Activated CD8-positive, alpha-beta memory T cell treated with anti-CD3 and anti-CD28 coated beads, Interleukin-2, amount 50 U/mL, for 48 hours (primary cell): ENCODE measurements around the gene AFTPH.

ENCODE experiments used
- DNase-seq: peaks from one replicate; pipeline ENCODE4 v3.0.0-alpha.2; 2020

AFTPH gene

DNA sequence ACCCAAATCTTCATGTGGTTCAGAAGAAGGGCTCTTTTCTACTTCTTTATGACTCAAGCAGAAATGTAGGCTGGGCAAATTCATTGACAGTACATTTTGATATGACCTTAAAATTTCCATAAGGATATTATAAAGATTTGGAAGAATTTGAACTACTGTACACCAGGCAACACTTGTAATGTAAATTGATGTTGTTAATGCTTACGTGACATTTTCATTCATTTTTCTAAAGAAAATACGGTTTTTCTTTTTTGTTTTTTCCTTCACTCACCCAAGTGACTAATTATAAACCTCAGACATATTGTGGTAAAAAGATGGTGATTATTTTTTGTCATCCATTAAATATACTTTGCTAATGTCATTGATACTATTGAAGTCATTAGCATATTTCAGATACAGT lies 17.4 kb downstream of the AFTPH start:
- DNase-seq: no peak

- DNase-seq: no peak
Observed at GRCh38 chr2:64542071-64543007, 18.2 kb downstream of the AFTPH start.

DNA sequence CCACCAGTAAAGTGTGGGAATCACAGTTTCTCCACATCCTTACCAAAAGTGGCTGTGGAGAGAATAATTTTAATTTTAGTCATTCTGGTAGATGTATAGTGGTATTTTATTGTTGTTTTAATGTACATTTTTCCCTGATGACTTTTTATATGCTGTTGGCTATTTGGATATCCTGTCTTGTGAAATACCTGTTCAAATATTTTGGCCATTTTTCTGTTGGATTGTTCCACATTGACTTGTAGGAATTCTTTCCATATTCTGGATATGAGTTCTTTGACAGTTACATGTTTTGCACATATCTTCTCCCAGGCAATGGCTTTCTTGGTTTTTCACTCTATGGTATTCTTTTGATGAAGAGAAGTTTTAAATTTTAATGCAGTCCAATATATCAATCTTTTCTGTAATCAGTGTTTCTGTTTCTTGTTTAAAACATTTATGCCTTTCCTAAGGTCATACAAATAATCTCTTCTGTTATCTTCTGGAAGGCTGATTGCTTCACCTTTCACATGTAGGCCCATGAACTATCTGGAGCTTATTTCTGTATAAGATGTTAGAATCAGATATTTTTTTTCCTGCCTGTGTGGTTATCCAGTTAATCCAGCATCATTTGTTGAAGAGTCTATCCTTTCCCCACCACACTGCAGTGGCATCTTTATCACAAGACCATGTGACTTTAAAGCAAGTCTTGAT lies 19.0 kb downstream of the AFTPH start:
- DNase-seq: no peak

DNA sequence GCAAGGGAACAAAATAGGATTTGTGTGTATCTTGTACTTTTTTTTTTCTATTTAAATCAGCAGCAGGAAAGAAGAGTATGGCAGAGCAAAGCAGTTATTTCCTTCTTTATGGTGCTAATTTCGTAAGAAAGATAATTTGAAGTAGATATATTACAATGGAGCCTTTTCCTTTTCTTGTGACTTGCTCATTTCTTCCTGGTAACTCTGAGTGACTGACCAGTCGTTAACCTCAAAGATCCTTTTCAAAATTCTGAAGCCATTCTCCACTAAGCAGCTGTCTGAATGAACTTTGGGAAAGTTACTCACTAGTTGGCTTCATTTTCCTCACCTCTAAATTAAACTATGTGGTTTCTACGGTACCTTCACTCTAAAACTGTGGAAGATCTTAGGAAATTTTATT lies 24.6 kb downstream of the AFTPH start:
- DNase-seq: no peak

GRCh38 chr2:64550042-64550441 lies 25.9 kb downstream of the AFTPH start:
- DNase-seq: no peak

DNA sequence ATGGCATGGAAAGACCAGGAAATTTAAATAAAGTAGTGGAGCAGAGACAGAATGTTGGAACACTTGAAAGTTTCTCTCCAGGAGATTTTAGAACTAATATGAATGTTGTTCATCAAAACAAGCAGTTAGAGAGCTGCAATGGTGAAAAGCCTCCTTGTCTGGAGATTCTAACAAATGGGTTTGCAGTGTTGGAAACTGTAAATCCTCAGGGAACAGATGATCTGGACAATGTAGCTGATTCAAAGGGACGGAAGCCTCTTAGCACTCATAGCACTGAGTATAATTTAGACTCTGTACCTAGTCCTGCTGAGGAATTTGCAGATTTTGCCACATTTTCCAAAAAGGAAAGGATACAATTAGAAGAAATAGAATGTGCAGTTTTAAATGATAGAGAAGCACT lies 27.7 kb downstream of the AFTPH start:
- no peak for DNase-seq

DNA sequence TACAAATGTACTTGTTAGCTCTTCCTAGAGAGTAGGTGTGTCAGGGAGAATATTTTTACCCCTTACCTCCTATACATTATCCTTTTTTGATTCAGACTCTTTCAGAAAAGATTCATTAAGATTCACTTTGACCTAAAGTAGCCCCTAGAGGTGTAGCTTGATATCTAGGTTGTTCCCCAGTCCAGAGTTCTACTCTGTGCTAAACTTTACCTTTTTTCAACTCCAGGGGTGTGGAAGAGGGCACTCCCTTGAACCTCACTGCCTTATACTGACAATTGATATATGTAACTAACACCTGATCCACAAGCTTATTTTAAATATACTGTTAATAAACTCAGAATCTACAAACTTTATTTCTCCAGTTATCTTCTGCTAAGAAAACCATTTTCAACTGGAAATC lies 30.0 kb downstream of the AFTPH start:
- no peak for DNase-seq

DNA sequence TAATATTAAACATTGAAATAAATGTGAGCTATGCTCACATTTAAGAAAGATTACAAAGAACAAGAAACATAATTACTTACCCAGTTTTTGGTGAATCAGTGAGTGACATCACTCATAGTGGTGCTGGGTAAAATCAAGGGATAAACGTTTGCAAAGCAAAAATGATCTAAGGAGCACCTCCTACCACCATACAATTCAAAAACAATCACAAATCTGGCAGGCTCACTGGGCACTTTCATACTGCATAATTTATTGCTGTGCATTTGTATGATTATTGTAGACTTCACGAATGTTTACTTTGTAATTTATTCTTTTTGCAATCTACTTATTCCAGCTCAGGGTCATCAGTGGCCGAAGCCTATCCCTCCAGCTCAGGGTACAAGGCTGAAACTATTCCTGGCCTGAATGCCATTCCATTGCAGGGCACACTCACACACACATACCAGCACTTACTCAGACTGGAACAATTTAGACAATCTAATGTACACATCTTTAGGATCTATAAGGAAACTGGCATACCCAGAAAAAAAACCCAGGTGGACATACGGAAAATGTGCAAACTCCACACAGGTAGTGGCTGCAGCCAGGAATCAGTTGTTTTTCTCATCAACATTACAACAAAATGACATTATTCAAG lies 34.4 kb downstream of the AFTPH start:
- no peak for DNase-seq

DNA sequence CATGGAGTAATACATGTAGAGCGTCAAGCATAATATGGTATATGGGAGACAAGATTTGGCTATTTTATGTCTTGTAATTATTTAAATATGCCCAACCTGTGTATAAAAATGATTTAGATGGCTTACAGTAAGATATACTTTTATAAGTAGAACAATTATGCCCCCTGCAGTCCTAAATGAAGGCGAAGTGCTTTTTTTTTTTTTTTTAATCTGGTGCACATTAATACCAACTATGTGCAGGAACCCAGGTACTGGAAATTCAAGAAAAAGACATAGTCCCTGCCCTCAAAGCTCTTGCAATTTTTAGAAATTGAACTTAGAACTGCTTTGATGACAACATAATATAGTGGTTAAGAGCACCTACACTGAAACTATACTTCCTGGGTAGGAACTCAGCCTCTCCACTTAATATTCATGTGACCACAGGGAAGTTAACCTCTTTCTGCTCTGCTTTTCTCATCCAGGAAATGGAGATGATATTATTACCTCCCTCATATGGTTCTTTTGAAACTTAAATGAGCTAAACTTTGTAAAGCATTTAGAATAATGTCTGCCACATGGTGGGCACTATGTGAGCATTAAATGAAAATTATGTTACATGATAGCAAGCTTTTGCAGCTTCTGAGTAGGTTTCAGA lies 38.1 kb downstream of the AFTPH start:
- DNase-seq: no peak

DNA sequence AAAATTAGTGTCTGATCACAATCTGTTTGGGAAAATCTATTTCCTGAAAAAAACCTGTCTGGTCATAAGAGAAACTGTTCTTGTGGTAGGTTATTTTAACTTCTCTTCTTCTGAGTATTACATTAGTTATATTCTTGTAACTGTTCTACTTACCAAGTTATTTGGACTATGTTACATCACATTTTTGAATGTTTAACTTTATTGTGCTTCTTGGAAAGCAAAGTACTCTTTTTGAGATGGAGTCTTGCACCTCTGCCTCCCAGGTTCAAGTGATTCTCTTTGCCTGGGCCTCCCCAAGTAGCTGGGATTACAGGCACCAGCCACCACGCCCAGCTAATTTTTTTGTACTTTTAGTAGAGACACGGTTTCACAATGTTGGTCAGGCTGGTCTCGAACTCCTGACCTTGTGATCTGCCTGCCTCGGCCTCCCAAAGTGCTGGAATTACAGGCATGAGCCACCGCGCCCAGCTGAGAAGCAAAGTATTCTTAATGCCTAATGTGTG lies 39.4 kb downstream of the AFTPH start:
- no peak for DNase-seq

GRCh38 chr2:64565949-64566710 lies 42.0 kb downstream of the AFTPH start:
- DNase-seq: no peak

DNA sequence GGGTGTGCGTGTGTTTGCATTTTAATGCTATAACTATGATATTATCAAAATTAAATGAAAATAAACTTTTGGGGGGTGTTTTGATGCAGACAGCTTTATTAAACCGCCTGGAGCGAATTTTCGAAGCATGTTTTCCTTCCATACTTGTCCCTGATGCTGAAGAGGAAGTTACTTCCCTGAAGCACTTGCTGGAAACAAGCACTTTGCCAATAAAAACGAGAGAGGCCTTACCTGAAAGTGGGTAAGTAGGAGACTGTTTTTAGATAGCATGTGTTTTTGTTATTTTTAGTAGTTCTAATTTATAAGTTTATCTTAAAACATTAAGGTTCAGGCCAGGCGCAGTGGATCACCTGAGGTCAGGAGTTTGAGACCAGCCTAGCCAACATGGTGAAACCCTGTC lies 43.3 kb downstream of the AFTPH start:
- no peak for DNase-seq

DNA sequence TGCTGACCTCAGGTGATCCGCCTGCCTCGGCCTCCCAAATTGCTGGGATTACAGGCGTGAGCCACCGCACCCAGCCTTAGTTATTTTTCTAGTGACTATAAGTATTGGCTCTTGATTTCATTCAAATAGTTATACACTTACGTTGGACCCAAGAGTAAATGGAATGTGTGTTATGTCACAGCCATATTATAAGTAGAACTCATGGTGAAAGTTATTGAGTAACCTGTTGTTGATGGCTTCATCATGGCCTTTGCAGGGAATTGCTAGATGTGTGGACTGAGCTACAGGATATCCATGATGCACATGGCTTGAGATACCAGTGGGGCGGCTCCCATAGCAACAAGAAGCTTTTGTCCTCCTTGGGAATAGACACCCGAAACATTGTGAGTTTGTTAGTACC lies 44.7 kb downstream of the AFTPH start:
- no peak for DNase-seq

DNA sequence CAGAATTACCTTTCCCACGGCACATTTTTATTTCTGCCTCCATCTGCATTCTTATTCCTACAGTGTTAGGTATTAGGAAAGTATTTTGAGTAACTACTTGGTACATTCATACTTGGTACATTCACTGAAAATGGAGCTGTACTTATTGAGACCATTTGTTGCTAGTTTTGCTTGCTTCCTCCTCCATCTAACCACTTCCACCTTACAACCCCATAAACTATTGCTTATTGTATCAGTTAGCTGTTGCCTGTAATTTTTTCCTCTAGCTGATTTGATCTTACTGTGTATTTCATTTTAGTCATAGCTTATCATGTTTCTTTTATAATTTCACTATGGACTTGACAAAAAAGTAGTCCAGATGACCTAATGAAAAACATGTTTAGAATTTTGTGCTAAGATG lies 50.7 kb downstream of the AFTPH start:
- no peak for DNase-seq

DNA sequence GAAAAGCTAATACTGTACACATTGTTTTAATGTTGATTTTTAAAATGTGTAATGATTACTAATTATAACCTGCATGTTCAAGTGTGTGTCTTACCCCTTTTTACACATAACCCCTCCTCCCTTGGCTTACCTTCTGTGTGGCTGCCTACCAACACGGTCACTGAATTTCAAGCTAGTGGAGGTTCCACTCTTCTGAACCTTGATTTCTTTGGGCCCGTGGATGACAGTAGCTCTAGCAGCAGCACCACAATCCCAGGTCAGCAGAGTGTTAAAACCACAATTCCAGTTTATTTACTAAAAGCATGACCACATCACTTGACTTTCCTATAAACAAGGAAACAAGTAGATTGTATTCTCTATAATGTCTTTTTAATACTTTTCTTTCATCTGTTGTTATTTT lies 56.9 kb downstream of the AFTPH start:
- no peak for DNase-seq

DNA sequence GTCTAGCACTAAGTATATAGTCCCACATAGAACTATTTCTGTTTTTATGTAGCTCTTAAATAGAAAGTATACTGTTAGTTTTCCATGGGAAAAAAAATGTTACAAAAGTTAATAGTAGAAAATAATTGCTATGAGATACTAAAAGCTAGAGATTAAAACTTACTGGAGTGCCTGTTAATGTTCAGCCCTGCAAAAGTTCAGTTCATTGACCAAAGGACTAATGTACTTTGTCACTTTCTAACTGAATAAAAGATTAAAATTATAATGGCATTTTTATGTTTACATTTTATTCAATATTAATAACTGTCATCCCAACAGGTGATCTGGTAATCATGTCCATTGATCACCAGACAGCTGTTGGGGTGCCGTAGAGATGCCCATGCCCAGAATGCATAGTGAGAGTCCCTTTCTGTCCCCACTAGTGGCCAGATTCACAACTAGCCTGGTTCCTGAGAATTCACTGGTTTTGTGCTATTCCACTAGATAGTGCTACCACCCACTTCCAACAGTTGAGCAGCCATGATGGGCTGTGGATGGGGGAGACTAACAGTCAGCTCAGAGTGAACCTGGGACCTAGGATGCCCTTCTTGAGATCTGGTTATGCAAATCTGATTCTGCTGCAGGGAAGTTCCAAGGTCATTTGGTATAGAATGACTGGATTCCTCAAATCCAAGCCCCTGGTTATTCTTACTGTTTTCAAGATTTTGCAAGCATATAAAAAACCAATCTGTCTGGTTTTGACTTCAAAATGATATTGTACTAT lies 57.8 kb downstream of the AFTPH start:
- no peak for DNase-seq

DNA sequence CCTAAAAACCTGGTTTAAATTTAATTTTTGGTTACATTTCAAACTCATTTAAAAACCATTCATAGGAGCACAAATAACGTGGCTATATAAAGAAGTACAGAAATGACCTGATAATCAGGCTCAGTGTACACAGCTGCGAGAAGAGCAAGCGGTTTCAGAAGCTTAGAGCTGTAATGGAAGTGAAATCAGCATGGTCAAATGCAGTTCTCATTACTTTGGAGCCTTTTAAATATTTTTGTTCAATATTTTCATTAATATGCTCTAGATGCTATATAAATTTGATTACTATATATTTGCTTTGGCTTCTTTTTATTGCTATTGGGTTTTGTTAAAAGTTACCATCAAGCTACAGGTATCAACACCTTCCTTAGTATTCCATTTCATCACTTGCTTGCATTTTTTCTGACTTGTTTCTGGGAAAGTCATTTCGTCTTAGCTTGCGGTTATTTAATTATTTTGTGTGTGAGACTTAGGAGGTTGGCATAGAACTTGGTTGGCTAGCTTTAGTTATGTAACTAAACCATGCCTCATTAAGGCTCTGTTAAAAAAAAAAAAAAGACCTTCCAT lies 58.7 kb downstream of the AFTPH start:
- no peak for DNase-seq

- DNase-seq: no peak
Observed at GRCh38 chr2:64586054-64586453, 61.9 kb downstream of the AFTPH start.

DNA sequence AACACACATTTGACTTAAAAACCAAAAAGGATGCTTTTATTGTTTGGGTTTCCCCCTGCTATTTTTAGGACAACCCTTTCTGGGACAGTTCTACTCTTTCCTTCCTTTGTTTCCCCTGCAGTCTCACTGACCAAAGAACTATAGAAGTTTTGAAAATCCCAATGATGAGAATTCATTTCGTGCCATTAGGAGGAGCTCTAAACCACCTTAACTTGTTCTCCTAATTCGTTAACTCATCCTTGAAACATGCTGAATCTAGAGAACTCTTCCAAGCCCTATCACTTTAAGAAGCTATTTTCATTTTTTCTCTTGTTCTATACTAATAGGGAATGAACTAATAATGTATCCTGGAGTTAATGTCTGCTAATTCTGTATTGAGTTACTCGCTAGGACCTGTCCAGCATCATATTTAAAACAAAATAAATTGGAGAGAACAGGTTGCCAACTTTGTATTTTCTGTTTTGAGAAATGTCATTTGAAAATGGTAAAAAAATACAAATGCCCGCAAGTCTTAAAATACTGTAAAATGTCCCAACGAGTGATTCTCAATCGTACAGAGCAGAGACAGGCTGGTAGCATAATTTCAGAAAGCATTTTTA lies 62.9 kb downstream of the AFTPH start:
- no peak for DNase-seq

DNA sequence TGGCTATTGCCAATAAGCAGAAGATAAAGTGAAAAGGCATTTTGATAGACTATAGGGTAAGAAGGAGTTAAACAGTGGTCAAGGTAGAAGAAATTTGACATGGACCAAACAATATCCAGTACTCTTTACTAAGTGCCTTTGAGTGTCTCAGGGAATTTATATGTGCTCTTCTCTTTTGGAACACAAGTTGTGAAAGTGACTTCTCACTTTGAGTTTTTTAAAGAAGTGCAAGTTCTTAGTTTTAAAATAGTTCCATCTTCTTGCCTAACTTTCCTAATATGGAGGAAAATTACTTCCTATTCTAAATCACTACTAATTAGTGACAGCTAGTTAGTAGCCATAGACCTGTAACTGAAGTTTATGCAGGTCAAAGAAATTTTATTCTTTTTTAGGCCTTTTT lies 63.4 kb downstream of the AFTPH start:
- no peak for DNase-seq

- no peak for DNase-seq
Observed at GRCh38 chr2:64591188-64591587, 67.1 kb downstream of the AFTPH start.
